ENCODE measurements around the gene SCYGR3. TPM values are rescaled to one million over a fixed set of nuclear protein-coding genes. Genes with fewer than 3 reads are reported as not detected.

SCYGR3 gene
- total RNA-seq, 1 experiment from 2014 or later, result not detected

GRCh38 chr2:227610123-227610522 is 4.5 kb downstream of the SCYGR3 start:
- H3K4me1 Mint-ChIP-seq (ENCODE audit: low read depth, unreplicated experiment), result no peaks in the 10 kb centered on the region
- BruUV-seq (replicated peaks), result no TSS peak
- Histone ChIP-seq H3K27me3 (replicated peaks; ENCODE audit: control insufficient read depth, insufficient read depth, low read length) (no peaks in the 10 kb centered on the region), H3K4me3 (ENCODE audit: low read depth, low read length) (no peak overlapping the region), H3K4me1 (no peaks in the 10 kb centered on the region), H3K9me3 (no peaks in the 10 kb centered on the region), H3K36me3 (ENCODE audit: control insufficient read depth, insufficient read depth, low read length) (no peaks in the 10 kb centered on the region)
- no peak overlapping the region for H3K4me3 Mint-ChIP-seq (ENCODE audit: unreplicated experiment)
- TF ChIP-seq, protein P1, sequence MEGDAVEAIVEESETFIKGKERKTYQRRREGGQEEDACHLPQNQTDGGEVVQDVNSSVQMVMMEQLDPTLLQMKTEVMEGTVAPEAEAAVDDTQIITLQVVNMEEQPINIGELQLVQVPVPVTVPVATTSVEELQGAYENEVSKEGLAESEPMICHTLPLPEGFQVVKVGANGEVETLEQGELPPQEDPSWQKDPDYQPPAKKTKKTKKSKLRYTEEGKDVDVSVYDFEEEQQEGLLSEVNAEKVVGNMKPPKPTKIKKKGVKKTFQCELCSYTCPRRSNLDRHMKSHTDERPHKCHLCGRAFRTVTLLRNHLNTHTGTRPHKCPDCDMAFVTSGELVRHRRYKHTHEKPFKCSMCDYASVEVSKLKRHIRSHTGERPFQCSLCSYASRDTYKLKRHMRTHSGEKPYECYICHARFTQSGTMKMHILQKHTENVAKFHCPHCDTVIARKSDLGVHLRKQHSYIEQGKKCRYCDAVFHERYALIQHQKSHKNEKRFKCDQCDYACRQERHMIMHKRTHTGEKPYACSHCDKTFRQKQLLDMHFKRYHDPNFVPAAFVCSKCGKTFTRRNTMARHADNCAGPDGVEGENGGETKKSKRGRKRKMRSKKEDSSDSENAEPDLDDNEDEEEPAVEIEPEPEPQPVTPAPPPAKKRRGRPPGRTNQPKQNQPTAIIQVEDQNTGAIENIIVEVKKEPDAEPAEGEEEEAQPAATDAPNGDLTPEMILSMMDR (IDR thresholded peaks at IDR 0.05; ENCODE audit: insufficient read depth in 1 of 2, low read depth in 1 of 2, low read length in 1 of 2, severe bottlenecking in 1 of 2, unreplicated experiment in 1 of 2), result no peak
- H3K9me3 Mint-ChIP-seq (ENCODE audit: unreplicated experiment), result no peaks in the 10 kb centered on the region
- DNase-seq, result no peak
- intact Hi-C loops (cut with micrococcal nuclease; ENCODE audit: unreplicated experiment), result no loop called here
- no peaks in the 10 kb centered on the region for H3K27me3 Mint-ChIP-seq (ENCODE audit: insufficient read depth, unreplicated experiment)
- H3K36me3 Mint-ChIP-seq (ENCODE audit: insufficient read depth, unreplicated experiment), result no peaks in the 10 kb centered on the region
- H3K27ac Mint-ChIP-seq (ENCODE audit: unreplicated experiment), result no peak overlapping the region
- ChIA-PET POLR2A (no interaction called here), CTCF (no interaction called here)

DNA sequence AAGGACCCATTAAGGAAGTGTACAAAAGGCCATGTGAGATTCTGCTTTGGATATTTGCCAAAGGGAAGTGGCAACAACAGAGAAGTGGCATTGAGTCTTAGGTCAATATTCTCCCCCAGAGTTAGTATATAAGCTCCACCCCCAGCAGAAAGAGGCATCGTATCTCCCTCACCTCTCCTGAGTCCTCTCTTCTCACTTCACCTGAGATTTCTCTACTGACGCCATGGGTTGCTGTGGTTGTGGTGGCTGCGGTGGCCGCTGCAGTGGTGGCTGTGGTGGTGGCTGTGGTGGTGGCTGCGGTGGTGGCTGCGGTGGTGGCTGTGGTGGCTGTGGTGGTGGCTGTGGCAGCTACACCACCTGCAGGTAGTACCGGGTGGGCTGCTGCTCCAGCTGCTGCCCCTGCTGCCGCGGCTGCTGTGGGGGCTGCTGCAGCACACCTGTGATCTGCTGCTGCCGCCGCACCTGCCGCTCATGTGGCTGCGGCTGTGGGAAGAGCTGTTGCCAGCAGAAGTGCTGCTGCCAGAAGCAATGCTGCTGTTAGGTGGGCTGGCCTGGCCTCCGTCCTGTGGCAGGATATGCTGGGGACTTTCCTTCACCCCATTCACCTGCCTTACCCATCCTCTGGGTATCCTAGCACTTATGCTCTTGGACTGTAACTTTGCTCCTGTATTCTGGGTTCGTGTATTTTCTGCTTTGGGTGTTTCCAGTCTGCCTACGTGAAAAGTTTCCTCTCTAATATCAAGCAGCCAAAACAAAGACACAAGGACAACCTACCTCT is 5.9 kb downstream of the SCYGR3 start:
- no peaks in the 10 kb centered on the region for H3K36me3 Mint-ChIP-seq (ENCODE audit: insufficient read depth, unreplicated experiment)
- Histone ChIP-seq H3K27me3 (replicated peaks; ENCODE audit: control insufficient read depth, insufficient read depth, low read length) (no peaks in the 10 kb centered on the region), H3K9me3 (no peaks in the 10 kb centered on the region), H3K4me1 (no peaks in the 10 kb centered on the region), H3K4me3 (ENCODE audit: low read depth, low read length) (no peak overlapping the region), H3K36me3 (ENCODE audit: control insufficient read depth, insufficient read depth, low read length) (no peaks in the 10 kb centered on the region)
- H3K9me3 Mint-ChIP-seq (ENCODE audit: unreplicated experiment), result no peaks in the 10 kb centered on the region
- no peak overlapping the region for H3K4me3 Mint-ChIP-seq (ENCODE audit: unreplicated experiment)
- ChIA-PET CTCF (no interaction called here), POLR2A (no interaction called here)
- H3K27me3 Mint-ChIP-seq (ENCODE audit: insufficient read depth, unreplicated experiment), result no peaks in the 10 kb centered on the region
- no peak for DNase-seq
- H3K27ac Mint-ChIP-seq (ENCODE audit: unreplicated experiment), result no peak overlapping the region
- no TSS peak for BruUV-seq (replicated peaks)
- TF ChIP-seq, protein P1 (IDR thresholded peaks at IDR 0.05; ENCODE audit: insufficient read depth in 1 of 2, low read depth in 1 of 2, low read length in 1 of 2, severe bottlenecking in 1 of 2, unreplicated experiment in 1 of 2), result no peak
- no peaks in the 10 kb centered on the region for H3K4me1 Mint-ChIP-seq (ENCODE audit: low read depth, unreplicated experiment)
- intact Hi-C loops (cut with micrococcal nuclease; ENCODE audit: unreplicated experiment), result no loop called here

DNA sequence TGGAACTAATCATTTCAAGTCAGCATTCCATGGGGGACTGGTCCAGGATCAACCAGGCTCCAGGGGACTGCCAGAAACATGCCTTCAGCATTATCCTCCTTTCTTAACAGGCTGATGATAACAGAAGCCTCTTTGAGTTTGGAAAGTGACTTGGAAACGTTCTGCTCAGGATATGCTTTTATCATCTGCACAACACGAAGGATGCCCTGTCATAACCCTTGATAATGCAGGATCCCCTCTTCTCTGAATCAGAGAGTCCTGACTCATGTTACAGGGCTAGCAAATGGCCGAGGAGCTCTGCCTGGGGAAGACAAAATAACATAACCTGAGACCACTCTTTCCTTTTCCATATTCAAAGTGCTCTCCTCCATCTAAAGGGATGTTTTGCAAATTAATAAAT is 6.7 kb downstream of the SCYGR3 start:
- intact Hi-C loops (cut with micrococcal nuclease; ENCODE audit: unreplicated experiment), result no loop called here
- Histone ChIP-seq H3K4me1 (no peaks in the 10 kb centered on the region), H3K36me3 (ENCODE audit: control insufficient read depth, insufficient read depth, low read length) (no peaks in the 10 kb centered on the region), H3K9me3 (no peaks in the 10 kb centered on the region), H3K27me3 (replicated peaks; ENCODE audit: control insufficient read depth, insufficient read depth, low read length) (no peaks in the 10 kb centered on the region), H3K4me3 (ENCODE audit: low read depth, low read length) (no peak overlapping the region)
- CTCF ChIA-PET, result interaction anchor here (0.7 kb wide), 1 partner anchor 36 kb away, joined by 3 read pairs; no protein-coding TSS in a partner anchor
- no peak for DNase-seq
- Mint-ChIP-seq H3K9me3 (ENCODE audit: unreplicated experiment) (no peaks in the 10 kb centered on the region), H3K27me3 (ENCODE audit: insufficient read depth, unreplicated experiment) (no peaks in the 10 kb centered on the region), H3K4me1 (ENCODE audit: low read depth, unreplicated experiment) (no peaks in the 10 kb centered on the region), H3K36me3 (ENCODE audit: insufficient read depth, unreplicated experiment) (no peaks in the 10 kb centered on the region), H3K4me3 (ENCODE audit: unreplicated experiment) (no peak overlapping the region), H3K27ac (ENCODE audit: unreplicated experiment) (no peak overlapping the region)
- no TSS peak for BruUV-seq (replicated peaks)
- POLR2A ChIA-PET, result no interaction called here
- TF ChIP-seq, protein P1 (IDR thresholded peaks at IDR 0.05; ENCODE audit: insufficient read depth in 1 of 2, low read depth in 1 of 2, low read length in 1 of 2, severe bottlenecking in 1 of 2, unreplicated experiment in 1 of 2), result no peak

All from Caco-2 (cell line).